ENCODE data around the gene TMEFF2.

TMEFF2 gene

DNA sequence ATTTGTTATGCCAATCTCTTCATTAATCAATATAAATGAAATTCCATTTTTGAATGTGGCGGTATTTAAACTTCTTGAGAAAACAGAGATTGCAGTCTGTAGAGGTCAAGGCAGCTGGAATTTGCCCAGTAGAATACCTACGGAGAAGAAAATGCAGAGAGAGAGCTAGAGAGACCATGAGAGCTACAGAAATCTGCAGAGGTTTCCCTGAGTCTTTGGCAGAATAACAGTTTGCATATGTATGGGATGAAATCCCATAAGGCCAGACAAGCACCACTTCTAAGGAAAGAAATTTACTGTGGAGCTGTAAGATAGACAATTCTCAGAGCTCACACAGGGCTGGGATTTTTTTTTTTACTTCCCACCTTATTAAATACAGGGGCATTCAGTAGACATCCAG is 23.6 kb upstream of the TMEFF2 start:
- TF ChIP-seq, protein P1, sequence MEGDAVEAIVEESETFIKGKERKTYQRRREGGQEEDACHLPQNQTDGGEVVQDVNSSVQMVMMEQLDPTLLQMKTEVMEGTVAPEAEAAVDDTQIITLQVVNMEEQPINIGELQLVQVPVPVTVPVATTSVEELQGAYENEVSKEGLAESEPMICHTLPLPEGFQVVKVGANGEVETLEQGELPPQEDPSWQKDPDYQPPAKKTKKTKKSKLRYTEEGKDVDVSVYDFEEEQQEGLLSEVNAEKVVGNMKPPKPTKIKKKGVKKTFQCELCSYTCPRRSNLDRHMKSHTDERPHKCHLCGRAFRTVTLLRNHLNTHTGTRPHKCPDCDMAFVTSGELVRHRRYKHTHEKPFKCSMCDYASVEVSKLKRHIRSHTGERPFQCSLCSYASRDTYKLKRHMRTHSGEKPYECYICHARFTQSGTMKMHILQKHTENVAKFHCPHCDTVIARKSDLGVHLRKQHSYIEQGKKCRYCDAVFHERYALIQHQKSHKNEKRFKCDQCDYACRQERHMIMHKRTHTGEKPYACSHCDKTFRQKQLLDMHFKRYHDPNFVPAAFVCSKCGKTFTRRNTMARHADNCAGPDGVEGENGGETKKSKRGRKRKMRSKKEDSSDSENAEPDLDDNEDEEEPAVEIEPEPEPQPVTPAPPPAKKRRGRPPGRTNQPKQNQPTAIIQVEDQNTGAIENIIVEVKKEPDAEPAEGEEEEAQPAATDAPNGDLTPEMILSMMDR (conservative IDR thresholded peaks at IDR 0.05; ENCODE audit: low read length) = no peak
- H3K4me3 ChIP-seq (ENCODE audit: low read length) = no peak overlapping the region
- no peak for DNase-seq (ENCODE audit: low read depth)

DNA sequence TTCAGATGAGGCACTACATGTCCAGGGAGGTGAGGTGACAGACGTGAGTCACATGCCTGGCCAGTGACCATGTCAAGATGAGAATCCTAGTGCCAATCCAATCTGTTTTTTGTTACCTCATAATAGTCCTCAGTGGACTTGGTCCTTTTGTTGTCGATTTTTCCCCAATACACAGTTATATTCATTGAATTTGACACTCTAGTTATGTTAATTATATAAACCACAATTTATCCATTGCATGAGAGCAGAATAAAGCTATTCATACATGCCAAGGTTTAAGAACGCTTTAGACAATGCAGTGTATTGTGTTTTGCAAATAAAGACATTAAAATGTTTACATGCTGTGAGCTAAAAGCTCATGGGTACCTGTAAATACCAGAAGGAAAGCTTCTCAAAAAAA is 21.6 kb upstream of the TMEFF2 start:
- DNase-seq (ENCODE audit: low read depth) = no peak
- no peak overlapping the region for H3K4me3 ChIP-seq (ENCODE audit: low read length)
- TF ChIP-seq, protein P1 (conservative IDR thresholded peaks at IDR 0.05; ENCODE audit: low read length) = no peak

DNA sequence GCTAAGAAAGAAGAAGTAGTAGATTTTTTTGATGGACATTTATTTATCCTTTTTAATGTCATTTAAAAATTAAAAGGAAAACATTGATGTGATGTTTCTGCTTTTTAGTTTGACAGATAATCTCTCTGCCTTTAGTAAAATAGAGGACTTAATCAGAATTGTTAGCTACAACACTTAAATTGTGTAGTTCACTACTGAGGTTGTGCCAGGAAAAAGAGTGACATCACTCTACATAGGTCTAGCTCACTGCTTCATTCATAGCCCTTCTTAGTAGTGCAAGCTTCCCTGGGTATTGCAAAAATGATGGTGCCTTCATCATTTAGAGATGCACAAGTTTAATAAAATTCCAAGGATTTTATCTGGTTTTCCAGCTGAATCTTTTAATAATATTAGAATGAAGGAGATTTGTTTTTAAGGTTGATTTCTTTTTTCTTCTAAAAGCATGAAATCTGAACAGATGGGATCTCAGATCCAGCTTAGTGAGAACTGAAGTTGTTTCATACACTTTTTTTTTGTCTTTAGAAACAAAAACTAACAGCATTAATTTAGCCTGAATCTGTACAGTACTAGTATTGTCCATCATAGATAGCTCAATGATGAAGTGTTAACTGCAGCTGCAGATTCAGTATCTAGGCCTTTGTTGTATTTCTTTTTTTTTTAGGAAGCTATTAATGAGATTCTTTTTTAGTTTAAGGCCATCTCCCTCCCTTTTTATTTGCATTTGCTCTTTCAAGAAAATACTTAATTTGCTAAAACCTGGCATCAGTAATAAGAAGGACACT is 20.6 kb upstream of the TMEFF2 start:
- TF ChIP-seq, protein P1 (conservative IDR thresholded peaks at IDR 0.05; ENCODE audit: low read length) = no peak

DNA sequence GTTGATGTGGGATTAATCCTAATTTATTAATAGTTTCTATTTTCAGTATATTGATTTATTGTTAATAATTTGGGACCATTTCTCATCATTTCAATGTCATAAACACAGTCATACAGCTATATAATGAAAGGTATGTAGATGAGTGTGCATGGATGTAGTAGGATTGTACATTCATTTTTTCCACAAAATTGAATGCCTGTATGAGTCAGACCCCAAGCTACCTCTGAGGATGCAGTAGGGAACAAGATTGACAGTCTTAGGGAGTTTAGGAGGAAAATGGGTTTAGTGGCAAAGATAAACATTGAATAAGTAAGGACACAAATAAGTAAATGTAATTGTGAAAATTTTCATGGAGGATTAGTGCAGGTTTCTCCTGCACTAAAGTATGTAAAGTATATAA is 14.1 kb upstream of the TMEFF2 start:
- no peak for DNase-seq (ENCODE audit: low read depth)
- H3K4me3 ChIP-seq (ENCODE audit: low read length) = no peak overlapping the region
- TF ChIP-seq, protein P1 (conservative IDR thresholded peaks at IDR 0.05; ENCODE audit: low read length) = no peak

More for the DNA sequence above, 20.6 kb upstream of the TMEFF2 start:
- H3K4me3 ChIP-seq (ENCODE audit: low read length) = no peak overlapping the region
- DNase-seq (ENCODE audit: low read depth) = no peak

DNA sequence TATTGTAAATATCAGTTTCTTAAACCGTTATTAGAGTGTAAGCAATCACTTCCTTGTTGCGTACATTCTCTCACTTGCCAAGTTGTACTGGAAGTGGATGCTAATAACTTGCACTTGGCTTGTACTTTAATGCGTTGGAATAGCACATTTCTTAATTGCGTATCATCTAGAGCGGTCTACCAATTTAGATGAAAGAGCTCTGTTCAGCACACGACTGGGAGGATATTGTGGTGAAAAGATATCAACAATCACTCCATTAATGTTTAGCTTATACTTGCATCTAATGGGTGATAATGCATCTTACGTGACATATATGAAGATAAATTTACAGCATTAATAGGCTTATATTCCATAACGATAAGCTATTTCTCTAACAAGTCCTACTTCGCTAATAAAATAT is 11.7 kb upstream of the TMEFF2 start:
- DNase-seq (ENCODE audit: low read depth) = no peak
- TF ChIP-seq, protein P1 (conservative IDR thresholded peaks at IDR 0.05; ENCODE audit: low read length) = no peak
- H3K4me3 ChIP-seq (ENCODE audit: low read length) = no peak overlapping the region

DNA sequence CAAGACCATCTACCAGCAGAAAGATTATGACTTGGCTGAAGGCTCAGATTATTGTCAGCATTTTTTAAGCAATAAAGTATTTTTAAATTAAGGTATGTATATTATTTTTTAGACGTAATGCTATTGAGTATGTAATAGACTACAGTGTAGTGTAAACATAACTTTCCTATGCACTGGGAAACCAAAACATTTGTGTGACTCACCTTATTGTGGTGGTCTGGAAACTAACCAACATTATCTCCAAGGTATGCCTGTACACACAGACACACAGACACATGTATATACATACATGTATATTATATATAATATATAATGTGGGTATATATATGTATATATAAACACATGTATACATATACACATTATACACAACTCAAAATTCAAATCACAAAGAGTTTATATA is 9.1 kb upstream of the TMEFF2 start:
- no peak for DNase-seq (ENCODE audit: low read depth)
- H3K4me3 ChIP-seq (ENCODE audit: low read length) = no peak overlapping the region

DNA sequence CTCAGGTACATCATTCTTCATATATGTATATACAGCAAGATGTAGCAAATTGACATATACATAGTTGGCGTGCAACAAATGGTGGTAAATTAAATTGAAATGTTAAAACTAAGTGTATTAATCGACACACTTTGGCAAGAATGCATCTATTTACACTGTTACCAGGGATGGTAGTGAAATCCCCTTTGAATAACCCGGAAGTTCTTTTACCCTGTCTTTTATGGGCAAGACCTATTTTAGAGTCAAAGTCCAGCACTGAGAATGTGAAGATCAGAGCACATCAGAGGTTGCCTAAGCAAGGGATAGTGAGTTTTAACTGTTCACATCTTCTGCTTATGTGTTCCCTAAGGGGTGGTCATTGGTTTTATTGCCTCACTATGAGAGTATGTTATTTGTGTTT is 7.6 kb upstream of the TMEFF2 start:
- TF ChIP-seq, protein P1 (conservative IDR thresholded peaks at IDR 0.05; ENCODE audit: low read length) = no peak
- no peak for DNase-seq (ENCODE audit: low read depth)
- H3K4me3 ChIP-seq (ENCODE audit: low read length) = no peak overlapping the region

More for the DNA sequence above, 9.1 kb upstream of the TMEFF2 start:
- TF ChIP-seq, protein P1 (conservative IDR thresholded peaks at IDR 0.05; ENCODE audit: low read length) = no peak

Data from AG10803 (cell line).